Ovary (tissue), 3 donors: ENCODE data around the gene GREM1.

Experiments
- CTCF ChIP-seq, 3 donors: fragments of 450-650 bp in 2 of 3; fragments of 200-600 bp in 1 of 3; IDR thresholded peaks; one replicate each; pipeline versions ENCODE4 v1.5.1 to v1.8.0; 2016 to 2022; ENCODE audit warnings: antibody characterized with exemption in 3 of 3, mild to moderate bottlenecking in 1 of 3
- POLR2A ChIP-seq: fragments of 450-650 bp; IDR thresholded peaks from one replicate; pipeline ENCODE4 v1.6.1; 2017; ENCODE audit warnings: antibody characterized with exemption, mild to moderate bottlenecking, moderate library complexity
- donor health status: DM: no; HTN: no; CAD: no.

GRCh38 chr15:32732574-32733157 is 14.9 kb downstream of the GREM1 start:
- TF ChIP-seq CTCF (IDR thresholded peaks at IDR 0.05) (no peak), POLR2A (no peak)
